M059J (cell line): ENCODE results near the gene ECEL1. TPM values are rescaled to one million over a fixed set of nuclear protein-coding genes. Genes with fewer than 3 reads are reported as not detected.
"Not testable (repeated sequence)": the region's sequence is repeated elsewhere in the genome, so short reads cannot be mapped to it uniquely, and the experiment has no call there.

ENCODE experiments used
- DNase-seq: peaks from one replicate; pipeline ENCODE4 v3.0.0-alpha.2; 2012; ENCODE audit warnings: low read depth
- total RNA-seq: library from RNA; depleted of rRNA; stranded (reverse); fragments of >200 nt; shearing (Covaris generic); gene quantifications from 2 replicates; pipeline ENCODE4 v1.2.3, GENCODE V29; 2014; rRNA removed

ECEL1 gene
- total RNA-seq, 1 experiment from 2014 or later, result not detected

- not testable (repeated sequence) for DNase-seq
Measured at GRCh38 chr2:232441922-232442321, 45.7 kb downstream of the ECEL1 start.

- DNase-seq, result no peak
Measured at GRCh38 chr2:232441147-232441651, 46.4 kb downstream of the ECEL1 start.

- DNase-seq, result peak; percentile 62
Measured at GRCh38 chr2:232440220-232441018, 47.2 kb downstream of the ECEL1 start.

- DNase-seq, result no peak
Measured at GRCh38 chr2:232439758-232440135, 47.9 kb downstream of the ECEL1 start.

GRCh38 chr2:232438951-232439757 lies 48.5 kb downstream of the ECEL1 start:
- DNase-seq, result no peak

- DNase-seq, result no peak
Measured at GRCh38 chr2:232438091-232438490, 49.5 kb downstream of the ECEL1 start.

- no peak for DNase-seq
Measured at GRCh38 chr2:232437195-232437571, 50.5 kb downstream of the ECEL1 start.

- peak; percentile 51 for DNase-seq
Measured at GRCh38 chr2:232436381-232437194, 51.0 kb downstream of the ECEL1 start.

GRCh38 chr2:232435805-232436204 lies 51.8 kb downstream of the ECEL1 start:
- no peak for DNase-seq

- no peak for DNase-seq
Measured at GRCh38 chr2:232435375-232435648, 52.3 kb downstream of the ECEL1 start.

- DNase-seq, result no peak
Measured at GRCh38 chr2:232434563-232435374, 52.9 kb downstream of the ECEL1 start.

- DNase-seq, result no peak
Measured at GRCh38 chr2:232434091-232434490, 53.5 kb downstream of the ECEL1 start.

GRCh38 chr2:232433622-232434021 lies 54.0 kb downstream of the ECEL1 start:
- not testable (repeated sequence) for DNase-seq

GRCh38 chr2:232432598-232433184 lies 54.9 kb downstream of the ECEL1 start:
- no peak for DNase-seq

GRCh38 chr2:232431705-232432590 lies 55.7 kb downstream of the ECEL1 start:
- DNase-seq, result no peak

Other genes starting within 250 kb of the ECEL1 start
- gene ALPP, start 109.1 kb downstream of the ECEL1 start, total RNA-seq, result 0.59 and 1.5 TPM in 2 replicates
- not detected in 2 replicates for gene ALPG, start 81.0 kb downstream of the ECEL1 start, total RNA-seq
- gene ALPI, start 31.7 kb downstream of the ECEL1 start, total RNA-seq, result not detected in 2 replicates
- gene PRSS56, start 32.6 kb upstream of the ECEL1 start, total RNA-seq, result not detected in 2 replicates
- gene CHRND, start 38.3 kb upstream of the ECEL1 start, total RNA-seq, result not detected in 2 replicates
- not detected in 2 replicates for gene CHRNG, start 51.9 kb upstream of the ECEL1 start, total RNA-seq
- 3.2 and 3.4 TPM in 2 replicates for gene TIGD1, start 62.7 kb upstream of the ECEL1 start, total RNA-seq
- 79.1 and 79.4 TPM in 2 replicates for gene EIF4E2, start 62.9 kb upstream of the ECEL1 start, total RNA-seq
- 0.49 and 1.7 TPM in 2 replicates for gene EFHD1, start 145.8 kb upstream of the ECEL1 start, total RNA-seq
- gene GIGYF2, start 209.5 kb upstream of the ECEL1 start, total RNA-seq, result 38.4 and 45.6 TPM in 2 replicates